ENCODE data around the gene SPSB3.
"Not testable (repeated sequence)": the region's sequence is repeated elsewhere in the genome, so short reads cannot be mapped to it uniquely, and the experiment has no call there.

The SPSB3 gene

DNA sequence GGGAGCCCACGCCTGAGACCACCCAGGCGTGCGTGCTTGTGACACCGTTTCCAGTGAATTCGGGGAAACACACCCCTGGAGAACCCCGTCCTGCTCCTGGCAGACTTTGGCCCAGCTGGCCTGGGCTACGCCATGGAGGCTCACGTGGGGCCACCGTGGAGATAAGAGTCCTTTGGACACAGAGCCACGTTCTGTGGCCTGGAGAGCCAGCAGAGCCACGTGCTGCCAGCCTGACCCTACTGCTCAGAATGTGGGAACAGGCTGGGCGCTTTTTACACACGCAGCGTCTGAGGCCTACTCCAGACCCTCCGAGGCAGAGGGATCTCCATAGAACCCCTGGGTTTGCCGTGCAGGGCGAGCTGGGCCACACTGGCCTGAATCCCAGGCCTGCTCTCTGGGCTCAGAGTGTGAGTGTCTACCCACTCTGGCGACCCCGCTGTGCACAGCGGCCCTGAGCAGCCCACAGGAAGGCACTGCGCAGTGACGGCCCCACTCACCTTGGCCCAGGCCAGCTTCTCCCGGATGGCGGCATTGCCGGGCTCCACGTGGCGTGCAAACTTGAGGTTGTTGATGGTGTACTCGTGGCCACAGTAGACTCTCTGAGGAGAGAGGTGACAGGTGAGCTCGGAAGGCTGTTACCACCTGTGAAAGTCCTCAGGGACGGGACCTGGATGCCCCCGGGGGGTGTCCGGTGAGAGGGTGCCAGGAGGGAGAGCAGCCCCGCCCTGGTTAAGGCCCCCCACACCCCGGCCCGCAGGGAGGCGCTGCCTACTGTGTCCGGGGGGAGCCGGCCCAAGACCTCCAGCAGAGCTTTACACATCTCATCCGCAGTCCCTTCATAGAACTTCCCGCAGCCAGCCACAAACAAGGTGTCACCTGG, 34.3 kb upstream of the SPSB3 start:
- no peak for DNase-seq (ENCODE audit: low read depth)

DNA sequence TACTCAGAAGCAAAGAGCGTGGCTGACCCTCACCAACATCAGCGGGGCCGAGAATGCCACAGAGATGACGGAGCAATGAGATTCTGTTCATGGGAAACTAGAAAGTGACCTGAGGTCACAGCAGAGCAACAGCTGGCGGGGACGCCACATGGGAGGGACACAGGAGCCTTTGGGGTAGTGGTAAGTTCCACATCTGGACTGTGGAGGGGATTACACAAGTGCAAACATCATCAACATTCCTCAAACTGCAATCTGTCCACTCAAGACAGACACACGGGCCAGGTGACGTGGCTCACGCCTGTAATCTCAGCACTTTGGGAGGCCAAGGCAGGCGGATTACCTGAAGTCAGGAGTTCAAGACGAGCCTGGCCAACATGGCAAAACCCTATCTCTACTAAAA, 33.1 kb upstream of the SPSB3 start:
- no peak for DNase-seq (ENCODE audit: low read depth)

DNA sequence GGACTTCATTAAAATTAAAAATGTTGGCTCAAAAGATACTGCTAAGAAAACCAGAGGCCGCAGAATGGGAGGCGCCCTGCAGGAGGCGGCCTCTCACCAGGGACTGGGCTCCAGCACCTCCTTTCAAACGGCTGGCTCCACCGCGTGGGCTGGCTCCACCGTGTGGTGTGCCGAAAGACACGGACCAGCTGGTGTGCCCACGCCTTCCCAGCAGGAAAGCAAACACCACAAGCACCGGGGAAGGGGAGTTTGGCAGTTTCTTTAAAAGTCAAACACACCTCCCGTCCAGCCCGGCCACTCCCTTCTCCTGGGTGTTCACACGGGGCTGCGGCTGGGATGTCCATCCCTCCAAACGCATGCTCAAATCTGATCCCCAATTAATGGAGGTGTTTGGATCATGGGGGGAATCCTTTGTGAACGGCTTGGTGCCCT, 30.4 kb upstream of the SPSB3 start:
- no peak for DNase-seq (ENCODE audit: low read depth)

DNA sequence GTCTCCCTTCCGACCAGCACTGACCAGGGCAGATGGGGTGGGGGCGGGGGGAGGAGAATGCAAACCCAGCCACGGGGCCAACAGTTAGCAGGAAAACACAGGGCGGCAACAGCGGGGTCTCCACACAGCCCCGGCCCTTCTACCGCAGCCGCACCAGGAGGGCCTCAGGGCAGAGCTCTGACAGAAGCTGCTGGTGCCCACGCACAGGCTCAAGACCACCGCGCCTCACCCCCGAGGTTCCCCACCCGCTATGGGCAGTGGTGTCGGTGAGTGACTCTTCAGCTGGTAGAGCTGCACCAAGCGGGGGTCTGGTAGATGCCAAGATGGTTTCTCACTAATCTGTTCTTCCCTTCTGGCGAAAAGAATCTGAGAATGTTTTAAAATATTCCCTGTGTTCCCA, 28.2 kb upstream of the SPSB3 start:
- DNase-seq (ENCODE audit: low read depth), result no peak

DNA sequence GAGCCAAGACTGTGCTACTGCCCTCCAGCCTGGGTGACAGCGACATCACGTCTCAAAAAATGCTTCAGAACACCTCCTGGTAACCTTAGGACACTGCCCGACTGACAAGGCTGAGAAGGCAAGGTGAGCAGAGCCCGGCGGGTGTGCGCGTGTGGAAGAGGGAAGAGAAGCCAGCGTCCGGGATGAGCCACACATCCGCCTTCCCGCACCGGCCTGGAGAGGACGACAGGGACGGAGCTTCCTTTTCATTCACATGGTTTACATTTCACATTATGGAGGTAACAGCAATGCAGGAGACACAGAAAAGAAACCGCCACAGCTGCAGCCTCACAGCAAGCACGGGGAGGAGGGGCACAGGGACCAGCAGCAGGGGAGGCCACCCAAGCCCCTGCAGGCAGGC, 27.7 kb upstream of the SPSB3 start:
- no peak for DNase-seq (ENCODE audit: low read depth)

DNA sequence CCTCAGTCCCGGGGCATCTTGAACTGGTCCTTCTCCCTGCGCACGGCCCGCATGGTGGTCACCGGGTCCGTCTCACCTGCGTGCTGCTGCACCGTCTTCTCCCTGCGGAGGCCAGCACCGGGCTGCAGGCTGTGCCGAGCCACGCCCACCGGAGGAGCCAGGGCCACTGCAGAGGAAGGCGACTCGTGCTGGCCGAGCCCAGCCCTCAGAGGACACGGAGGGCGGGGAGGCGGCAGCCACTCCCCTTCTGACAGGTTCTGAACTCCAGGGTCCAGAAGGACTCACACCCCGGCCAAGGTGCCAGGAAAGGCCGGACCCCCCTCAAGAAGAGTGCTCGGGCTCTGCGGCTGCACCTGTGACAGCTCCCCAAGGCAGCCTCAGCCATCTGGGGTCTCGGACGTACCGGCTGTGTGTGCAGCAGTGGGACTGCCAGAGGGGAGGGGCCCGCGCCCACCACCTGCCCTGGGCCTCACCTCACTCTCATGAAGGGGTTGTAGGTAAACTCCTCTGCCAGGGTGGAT, 27.0 kb upstream of the SPSB3 start:
- no peak for DNase-seq (ENCODE audit: low read depth)

DNA sequence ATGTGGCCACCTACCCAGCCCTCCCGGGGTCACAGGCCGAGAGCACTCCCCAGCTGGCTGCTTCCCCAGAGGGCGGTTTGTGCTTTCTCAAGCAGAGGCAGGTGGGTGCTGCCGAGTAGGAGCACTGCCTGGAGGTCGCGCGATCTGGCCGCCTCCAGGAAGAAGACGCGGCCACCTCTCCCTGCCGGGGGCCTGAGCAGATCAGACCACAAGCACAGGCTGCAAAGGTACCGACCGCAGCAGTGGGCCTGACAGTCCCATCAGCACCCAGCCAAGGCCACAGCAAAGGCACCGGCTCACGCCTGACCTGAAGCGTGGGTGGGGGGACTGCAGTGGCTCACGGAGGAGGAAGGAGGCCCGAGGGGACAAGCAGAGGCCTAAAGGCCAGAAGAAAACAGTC, 26.3 kb upstream of the SPSB3 start:
- DNase-seq (ENCODE audit: low read depth), result no peak

DNA sequence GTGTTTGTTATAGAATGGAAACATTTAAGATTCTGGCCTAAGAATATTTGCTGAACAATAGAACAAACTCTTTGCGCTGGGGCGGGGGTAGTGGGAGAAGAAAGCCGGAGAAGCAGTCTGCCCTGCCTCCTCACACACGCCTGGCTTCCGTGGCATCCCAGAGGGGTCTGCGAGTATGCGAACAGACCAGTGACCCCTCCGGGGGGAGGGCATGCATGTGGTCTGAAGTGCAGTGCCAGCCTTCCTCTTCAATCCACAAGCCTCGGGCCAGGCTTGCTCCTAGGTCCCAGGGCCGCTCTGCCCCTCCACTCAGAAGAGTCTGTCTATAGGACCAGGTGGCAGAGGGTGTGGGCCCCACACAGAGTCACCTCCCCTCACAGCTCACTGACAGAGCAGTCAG, 25.3 kb upstream of the SPSB3 start:
- no peak for DNase-seq (ENCODE audit: low read depth)

DNA sequence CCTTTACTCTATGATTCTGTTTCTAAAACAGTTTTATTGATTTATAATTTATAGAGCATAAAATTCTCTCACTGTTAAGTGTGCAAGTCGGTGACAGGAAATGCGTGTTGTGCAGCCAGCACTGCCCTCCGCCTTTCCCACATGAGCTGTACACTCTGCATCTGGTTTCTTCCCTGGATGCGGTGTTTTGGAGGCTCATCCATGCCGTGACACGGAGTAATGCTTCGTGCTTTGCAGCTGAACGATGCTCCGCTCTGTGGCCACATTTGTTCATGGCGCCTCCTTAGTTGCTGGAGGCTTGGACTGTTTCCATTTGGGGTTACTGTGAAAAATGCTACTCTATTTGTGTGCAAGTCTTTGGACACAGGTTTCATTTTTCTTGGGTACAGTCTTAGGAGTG, 18.3 kb upstream of the SPSB3 start:
- DNase-seq (ENCODE audit: low read depth), result no peak

DNA sequence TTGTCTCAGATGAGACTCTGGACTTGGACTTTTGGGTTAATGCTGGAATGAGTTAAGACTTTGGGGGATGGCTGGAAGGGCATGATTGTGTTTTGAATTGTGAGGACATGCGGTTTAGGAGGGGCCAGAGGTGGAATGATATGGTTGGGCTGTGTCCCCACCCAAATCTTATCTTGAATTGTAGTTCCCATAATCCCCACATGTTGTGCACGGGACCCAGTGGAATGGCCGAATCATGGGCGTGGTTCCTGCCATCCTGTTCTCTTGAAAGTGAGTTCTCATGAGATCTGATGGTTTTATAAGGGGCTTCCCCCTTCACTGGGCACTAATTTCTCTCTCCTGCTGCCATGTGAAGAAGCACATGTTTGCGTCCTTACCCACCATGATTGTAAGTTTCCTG, 16.9 kb upstream of the SPSB3 start:
- DNase-seq (ENCODE audit: low read depth), result not testable (repeated sequence)

DNA sequence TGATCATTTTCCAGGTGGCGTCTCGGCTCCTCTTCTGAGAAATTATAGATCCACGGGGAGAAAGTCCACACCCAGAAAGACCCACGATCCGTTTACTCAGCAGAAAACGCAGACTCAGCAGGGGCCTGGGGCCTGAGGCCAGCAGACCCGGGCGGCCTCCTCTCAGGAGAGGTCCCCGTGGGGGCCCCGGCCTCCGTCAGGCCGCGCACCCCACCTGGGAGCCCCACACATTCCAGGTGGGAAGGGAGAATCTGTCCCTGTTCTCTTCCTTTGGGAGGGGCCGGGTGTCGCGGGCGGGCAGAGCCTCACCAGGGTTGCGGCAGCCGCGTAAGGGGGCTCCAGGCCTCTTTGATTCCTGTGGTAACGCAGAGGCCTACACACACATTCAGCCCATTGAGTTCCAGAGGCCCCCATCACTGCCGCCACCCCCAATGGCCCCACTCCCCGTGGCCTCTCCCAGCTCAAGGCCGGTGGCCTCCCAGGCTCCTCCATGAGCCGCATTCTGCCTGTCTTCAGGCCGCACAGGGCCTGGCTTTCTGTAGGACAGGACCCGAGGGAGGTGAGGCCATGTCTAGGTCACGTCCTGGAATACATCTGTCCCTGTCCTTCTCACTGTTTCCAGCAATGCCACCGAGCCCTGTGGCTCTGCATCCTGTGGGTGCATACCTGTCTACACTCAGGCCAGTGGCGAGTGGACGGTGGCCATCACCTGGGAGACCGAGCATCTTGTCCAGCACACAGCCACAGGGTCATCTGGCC, 12.7 kb upstream of the SPSB3 start:
- DNase-seq (ENCODE audit: low read depth), result no peak

DNA sequence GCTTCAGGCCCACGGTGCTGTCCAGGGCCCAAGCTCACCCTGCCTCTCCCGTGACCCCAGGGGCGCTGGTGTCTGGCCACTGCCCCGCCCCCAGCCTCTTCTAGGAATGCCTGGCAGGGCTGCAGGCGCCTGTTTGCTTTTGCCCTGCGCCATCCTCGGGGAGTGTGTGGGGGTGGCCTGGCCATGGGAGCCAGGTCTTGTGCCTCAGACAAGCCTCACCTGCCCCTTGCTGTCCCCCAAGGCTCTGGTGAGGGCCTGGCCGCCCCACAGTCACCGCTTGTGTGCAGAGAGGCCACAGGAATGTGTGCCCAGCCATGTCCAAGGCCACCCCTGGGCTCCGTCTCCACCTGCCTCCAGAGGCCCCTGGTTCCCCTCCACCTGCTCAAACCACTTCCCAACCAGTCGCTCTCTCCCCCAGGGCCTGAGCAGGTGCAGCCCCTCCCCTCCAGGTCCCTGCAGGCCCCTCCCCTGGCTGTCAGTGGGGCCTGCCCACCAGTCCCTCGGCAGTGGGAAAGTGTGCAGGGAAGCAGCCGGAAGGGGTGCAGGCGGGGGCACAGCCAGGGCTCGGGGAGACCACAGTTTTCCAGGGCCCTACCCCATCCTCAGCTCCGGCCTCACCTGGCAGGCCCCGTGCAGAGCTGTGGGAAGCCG, 12.0 kb upstream of the SPSB3 start:
- no peak for DNase-seq (ENCODE audit: low read depth)

DNA sequence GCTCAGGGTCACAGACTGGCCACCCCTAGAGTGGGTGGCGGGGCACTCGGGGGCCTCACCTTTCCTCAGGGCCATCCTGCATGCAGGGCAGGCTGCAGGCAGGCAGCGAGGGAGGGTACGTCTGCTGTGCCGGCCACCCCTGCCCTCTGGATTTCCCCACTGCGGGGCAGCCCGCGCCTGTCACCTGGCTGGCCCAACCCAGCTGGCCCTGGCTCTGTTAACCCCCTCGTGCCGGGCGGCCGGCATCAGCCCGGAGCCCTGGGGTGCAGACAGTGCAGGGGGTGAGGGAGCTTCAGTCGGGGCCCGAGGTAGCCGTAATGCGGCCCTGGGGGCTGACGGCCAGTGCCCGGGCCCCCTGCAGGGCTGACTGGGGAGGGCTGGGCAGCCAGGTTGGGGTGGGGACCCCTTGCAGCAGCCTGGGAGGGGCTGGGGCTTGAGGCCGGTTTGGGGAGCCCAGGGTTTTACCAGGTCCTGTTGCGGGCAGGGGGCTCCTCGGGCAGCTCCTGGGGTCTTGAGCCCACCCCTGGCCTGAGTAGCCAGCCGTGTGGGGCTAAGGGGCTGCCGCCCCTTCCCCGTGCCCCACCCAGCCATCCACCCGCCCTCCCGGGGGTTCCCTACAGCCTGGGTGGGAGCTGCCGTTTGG, 11.3 kb upstream of the SPSB3 start, which contains the start of gene IGFALS:
IGFALS (minus strand) TSS at position 128 of the 643 bp plus-strand sequence; CDS start at position 75, 53 bp downstream.
- DNase-seq (ENCODE audit: low read depth), result no peak

DNA sequence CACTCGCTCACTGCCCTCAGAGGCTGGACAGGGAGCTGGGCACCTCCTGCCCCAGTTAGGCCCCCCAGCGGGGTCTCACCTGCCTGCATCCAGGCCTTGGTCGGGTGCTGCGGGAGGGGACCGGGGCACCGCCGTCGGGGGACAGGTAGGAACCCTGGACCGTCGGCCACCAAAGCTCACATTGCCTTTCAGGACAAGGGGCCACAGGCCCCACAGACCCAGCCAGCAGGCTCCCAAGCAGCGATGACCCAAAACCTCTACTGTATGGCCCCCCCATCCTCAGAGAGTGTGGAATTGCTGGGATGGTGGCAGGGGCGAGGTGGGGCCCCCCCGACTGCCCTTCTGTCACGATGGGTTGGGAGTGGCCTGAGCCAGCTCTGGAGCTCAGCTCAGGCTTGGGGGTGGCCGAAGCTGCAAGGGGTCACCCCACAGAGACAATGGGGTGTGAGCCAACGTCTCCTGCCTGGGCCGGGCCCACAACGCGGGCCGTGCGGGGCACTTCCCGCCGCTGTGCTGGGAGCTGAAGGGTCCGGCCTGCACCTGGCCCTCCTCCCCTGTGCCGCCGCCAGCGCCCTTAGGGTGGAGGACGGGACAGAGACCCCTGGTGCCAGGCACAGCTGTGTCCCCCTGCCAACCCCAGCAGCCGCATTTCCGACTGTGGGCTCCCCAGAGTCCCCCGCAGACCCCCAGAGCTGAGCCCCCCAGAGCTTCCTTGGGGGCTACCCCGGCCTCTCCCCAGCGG, 10.6 kb upstream of the SPSB3 start:
- no peak for DNase-seq (ENCODE audit: low read depth)

DNA sequence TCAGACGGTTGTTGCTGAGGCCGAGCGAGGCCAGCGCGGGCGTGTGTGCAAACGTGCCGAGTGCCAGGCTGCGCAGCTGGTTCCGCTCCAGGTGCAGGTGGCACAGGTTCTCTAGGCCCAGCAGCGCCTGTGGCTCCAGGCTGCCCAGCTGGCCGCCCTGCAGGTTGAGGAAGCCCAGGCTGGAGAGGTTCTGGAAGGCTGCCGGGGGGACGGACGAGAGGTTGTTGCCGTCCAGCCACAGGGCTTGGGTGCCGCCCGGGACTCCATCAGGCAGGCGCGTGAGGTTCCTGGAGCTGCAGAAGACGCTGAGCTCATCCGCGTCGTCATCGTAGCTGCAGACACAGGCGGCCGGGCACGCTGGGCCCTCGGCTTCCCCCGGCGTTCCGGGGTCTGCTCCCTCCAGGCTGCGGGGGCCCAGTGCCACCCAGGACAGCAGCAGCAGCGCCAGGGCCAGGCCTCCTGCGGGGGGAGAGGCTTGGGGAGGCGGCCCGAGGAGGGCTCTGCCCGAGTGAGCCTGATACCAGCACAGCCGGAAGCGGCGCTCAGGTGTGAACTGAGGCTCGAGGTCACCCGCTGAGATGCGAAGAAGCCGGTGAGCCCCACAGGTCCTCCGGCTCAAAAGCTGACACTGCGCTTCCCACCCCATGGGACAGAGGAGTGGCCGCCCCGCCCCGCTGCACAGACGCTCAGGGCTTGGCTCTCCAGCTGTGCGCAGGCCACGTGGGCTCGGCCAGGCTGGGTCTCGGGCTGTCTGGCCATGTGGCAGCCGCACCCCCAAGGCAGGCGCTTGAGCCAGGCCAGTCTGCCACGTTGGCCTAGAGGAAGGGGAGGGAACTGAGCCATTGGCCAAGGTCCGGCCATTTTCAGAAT, 9.8 kb upstream of the SPSB3 start:
- DNase-seq (ENCODE audit: low read depth), result no peak

DNA sequence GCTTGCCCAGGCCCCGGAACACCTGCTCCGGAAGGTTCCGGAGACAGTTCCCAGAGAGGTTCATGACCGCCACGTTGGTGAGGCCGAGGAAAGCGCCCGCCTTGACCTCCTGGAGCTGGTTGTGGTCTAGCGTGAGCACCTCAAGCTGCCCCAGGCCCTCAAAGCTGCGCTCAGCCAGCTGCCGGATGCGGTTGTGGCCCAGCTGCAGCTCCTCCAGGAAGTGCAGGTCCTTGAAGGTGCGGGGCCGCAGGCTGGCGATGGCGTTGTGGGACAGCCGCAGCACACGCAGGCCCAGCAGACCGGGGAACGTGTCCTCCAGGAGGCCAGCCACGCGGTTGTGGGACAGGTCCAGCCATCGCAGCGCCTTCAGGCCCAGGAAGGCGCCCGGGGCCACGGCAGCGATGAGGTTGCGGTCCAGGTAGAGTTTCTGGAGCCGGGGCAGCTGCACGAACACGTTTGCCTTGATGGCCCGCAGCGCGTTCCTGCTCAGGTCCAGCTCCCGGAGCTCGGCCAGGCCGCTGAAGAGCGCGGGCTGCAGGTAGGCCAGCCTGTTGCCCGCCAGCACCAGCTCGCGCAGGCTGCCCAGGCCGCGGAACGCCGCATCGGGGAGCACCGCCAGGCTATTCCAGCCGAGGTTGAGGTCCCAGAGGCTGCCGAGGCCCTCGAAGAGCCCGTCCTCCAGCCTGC, 9.0 kb upstream of the SPSB3 start:
- no peak for DNase-seq (ENCODE audit: low read depth)

DNA sequence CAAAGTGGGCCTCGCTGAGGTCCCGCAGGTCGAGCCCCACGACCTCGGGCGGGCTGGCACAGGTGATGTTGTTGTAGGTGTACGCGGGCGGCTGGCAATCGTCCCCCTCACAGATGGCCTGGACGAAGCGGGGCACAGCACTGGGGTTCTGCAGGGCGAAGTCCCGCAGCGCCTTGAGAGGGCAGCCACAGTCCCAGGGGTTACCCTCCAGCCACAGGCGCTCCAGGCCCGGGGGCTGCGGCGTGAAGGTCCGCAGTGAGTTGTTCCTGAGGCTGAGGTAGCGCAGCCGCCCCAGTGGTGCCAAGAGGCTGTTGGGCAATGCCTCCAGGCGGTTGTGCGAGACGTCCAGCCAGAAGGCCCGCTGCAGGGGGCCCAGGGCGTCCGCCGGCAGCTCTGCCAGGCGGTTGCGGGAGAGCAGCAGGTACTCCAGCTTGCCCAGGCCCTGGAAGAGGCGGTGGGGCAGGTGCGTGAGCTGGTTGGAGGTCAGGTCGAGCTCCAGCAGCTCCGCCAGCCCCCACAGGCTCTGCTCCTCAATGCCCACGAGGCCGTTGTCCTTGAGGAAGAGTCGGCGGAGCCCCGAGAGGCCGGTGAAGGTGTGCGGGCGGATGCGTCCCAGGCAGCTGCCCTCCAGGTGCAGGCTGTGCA, 8.4 kb upstream of the SPSB3 start:
- DNase-seq (ENCODE audit: low read depth), result no peak

DNA sequence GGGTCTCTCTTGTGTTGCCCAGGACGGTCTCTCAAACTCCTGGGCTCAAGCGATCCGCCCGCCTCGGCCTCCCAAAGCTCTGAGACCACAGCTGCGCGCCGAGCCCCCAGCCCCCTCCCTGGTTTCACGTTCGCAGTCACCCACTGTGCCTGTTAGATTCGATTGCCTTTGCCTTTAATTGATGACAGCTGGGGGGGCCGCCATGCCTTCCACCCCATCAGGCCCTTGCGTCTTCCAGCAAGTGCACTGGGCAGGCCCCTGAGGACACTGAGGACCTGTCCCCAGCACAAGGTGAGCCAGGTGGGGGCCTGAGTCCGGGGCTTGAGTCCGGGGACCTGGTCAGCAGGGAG, 7.9 kb upstream of the SPSB3 start:
- no peak for DNase-seq (ENCODE audit: low read depth)

DNA sequence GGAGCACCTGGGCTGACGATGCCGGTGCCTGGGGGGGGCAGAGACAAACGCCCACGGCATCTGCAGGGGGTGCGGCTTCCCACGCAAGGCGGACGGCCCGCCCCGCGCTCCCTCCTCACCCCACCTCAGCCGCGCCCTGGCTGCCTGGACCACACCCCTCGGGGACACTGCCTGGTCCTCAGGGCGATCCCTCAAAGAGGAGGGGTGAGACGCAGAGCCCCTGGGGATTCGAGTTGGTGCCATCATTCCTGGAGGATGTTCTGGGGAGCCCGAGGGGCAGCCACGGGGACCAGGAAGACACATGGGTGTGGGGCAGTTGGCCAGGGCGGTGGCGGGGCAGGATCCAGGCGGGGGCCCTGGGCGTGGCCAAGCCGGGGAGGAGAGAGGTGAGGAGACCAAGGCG, 7.3 kb upstream of the SPSB3 start:
- DNase-seq (ENCODE audit: low read depth), result no peak
